GM21447 (cell line): Measurements from ENCODE around the gene THAP2.
"Not testable (repeated sequence)": the region's sequence is repeated elsewhere in the genome, so short reads cannot be mapped to it uniquely, and the experiment has no call there.

Experiments used
- ATAC-seq: cut with Tn5 transposase; IDR thresholded peaks from one replicate; pipeline ENCODE4 v1.9.1; 2021; ENCODE audit not compliant: unreplicated experiment

THAP2 gene

DNA sequence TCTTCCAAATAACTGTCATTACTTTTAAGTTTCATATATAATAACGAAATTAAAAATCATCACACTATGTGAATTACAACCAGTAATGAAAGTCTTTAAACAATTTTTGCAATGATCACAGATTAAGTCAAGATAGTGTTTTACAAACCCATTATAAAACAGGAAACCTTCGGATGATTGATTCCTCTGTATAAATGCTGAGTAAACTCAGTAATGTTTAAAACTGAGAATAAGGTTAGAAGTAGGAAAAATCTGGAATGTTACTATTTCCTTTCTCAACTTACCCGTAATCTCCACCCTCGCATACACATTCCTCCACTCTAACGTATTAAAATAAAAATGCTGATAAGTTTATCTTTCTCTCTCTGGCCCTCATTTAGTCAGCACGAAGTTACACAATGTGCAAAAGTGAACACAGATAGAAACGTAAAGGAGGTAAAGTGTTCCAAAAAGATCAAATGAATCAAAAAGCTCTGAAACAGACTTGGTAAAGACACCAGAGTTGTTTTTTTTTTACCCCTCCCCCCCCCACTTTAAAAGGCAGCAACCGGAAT, 2.0 kb upstream of the THAP2 start:
- no peak for ATAC-seq

DNA sequence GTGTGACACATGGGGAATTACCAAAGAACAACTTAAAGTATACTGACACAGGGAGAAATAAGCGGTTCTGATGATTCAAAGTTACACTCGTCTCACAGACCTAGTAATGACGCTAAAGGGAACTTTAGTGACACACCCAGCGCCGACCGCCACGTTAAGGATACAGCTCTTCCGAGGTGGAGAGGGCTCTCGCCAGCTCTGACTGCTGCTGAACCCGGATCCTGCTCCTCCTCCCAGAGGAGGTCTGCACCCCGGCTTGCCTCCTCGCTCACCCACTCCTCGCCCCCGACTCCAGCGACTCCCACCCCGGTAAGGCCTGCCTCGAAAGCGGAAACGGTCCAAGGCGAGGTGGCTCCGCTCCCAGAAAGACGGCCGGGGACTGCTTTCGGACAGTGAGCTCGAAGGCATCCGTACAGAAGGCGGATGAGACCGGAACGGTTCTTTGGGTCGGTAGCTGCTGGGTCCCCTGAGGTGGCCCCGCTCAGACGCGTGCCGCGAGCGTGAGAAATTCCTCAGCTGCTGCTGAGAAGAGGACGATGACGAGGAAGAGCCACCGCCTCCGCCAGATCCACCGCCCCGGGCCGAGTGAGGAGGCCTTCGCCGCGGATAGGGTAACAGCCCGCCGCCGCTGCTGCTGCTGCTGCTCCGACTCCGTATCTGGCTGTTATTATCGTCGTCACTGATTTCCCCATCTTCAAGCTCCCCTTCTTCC, 1.1 kb upstream of the THAP2 start:
- peak; percentile 19 for ATAC-seq

DNA sequence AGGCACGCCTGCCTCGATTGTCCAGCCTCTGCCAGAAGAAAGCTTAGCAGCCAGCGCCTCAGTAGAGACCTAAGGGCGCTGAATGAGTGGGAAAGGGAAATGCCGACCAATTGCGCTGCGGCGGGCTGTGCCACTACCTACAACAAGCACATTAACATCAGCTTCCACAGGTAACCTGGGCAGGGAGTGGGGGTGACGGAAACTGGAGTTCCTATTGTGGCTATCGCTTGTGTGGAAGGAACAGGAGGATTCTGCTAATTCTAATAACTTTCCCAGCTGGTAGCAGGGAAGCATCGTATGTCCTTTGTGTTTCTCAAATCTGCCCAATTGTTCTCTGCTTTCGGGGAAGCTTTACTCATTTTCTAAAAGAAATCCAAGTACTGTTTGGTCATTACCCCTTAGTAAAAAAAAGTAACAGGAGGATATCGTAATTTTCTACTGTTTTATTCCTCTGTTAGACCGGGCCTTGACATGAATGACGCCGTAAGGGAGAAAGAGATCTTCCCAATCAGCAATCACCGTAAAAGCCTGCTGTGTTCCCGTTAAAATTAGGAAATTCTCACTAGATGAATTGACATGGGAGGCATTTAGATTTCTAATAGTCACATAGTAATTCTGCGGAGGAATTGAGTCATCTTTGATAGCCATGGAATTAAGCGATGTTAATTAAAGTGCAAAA, 449 bp downstream of the THAP2 start:
- peak; percentile 14 for ATAC-seq

GRCh38 chr12:71665090-71665463, 976 bp downstream of the THAP2 start:
- ATAC-seq: no peak

GRCh38 chr12:71666259-71666658, 2.2 kb downstream of the THAP2 start:
- no peak for ATAC-seq

GRCh38 chr12:71671311-71671710, 7.2 kb downstream of the THAP2 start:
- no peak for ATAC-seq

GRCh38 chr12:71671816-71672215, 7.7 kb downstream of the THAP2 start:
- ATAC-seq: no peak

DNA sequence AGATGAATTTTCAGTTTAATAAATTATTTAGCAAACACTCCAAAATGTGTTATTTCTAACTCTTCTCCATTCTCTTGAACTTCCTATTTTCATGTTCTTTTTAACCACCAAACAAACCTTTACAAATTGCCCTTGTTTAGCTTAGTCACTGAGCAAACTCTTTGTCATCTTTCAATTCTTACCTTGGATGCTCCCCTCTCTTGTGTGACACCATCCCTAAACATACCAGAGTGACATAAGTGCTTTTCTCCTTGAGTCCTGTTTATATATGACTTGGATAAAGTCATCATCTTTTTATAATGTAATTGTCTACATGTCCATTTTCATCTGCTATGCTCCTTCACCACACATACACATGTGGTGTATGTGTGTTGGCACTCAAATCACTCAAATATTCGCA, 18.4 kb downstream of the THAP2 start:
- ATAC-seq: no peak

DNA sequence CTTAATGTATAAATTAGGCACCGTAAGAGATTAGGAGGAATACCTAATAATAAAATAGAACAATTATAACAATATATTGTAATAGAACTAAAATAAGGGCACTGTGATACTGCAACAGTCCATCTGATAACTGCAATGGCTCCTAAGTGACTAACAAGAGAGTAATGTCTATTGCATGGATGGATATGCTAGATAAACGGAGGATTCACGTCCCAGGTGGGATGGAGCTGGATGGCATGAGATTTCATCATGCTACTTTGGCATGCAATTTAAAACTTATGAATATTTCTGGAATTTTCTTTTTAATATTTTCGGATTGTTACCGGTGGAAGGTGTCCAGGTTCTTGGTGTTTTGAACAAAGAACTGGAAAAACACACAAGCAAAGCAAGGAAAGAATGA, 19.5 kb downstream of the THAP2 start:
- ATAC-seq: no peak

DNA sequence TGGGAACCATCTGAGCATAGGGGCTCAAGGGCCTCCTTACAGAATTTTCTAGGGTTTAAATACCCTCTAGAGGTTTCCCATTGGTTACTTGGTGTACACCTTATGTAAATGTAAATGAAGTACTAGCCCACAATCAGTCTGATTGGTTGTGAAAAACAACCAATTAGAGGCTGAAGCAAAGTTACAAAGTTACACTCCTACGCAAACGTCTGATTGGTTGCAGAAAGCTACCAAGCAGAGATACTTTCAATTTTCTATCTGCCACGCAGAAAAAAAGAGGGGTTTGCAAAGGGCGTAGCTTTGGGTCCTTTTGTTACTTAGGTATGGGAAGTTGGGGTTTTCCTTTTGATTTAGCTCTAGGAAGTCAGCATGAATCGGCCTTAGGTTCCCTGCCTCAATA, 20.0 kb downstream of the THAP2 start:
- ATAC-seq: no peak

DNA sequence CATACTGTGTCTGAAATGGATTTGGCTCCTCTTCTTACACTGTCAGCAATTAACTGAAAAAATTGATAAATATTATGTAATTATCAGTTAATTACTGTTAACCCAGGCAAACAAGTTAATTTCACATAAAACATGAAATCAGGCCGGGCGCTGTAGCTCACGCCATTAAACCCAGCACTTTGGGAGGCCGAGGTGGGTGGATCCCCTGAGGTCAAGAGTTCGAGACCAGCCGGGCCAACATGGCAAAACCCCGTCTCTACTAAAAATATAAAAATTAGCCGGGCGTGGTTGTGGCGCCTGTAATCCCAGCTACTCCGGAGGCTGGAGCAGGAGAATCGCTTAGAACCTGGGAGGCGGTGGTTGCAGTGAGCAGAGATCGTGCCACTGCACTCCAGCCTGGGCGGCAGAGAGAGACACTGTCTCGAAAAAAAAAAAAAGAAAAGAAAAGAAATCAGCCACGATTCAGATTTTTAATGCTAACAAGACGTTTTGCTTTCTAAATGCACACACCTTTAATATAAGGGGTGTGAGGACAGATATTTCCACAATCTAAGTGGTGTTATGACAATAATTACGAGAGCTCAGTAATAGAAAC, 21.3 kb downstream of the THAP2 start:
- no peak for ATAC-seq

GRCh38 chr12:71685914-71686657, 22.0 kb downstream of the THAP2 start, which contains the start of gene TMEM19:
TSS of gene TMEM19 (plus strand) at chr12:71686082. CDS start at chr12:71686681, 599 bp downstream.
- peak; percentile 82 for ATAC-seq

DNA sequence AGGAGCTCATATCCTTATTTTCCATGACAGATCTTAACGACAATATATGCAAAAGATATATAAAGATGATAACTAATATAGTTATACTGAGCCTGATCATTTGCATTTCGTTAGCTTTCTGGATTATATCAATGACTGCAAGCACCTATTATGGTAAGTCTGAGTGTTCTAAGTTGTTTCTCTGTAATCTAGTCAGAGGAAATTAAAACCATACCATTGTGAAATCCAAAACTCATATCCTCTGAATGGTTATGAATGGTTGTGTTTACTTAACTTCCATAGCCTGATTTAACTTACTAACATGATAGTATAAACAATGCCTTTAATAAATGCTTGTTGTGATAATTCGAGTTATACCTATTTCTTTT, 22.5 kb downstream of the THAP2 start:
- no peak for ATAC-seq

GRCh38 chr12:71687172-71687571, 23.1 kb downstream of the THAP2 start:
- ATAC-seq: not testable (repeated sequence)

DNA sequence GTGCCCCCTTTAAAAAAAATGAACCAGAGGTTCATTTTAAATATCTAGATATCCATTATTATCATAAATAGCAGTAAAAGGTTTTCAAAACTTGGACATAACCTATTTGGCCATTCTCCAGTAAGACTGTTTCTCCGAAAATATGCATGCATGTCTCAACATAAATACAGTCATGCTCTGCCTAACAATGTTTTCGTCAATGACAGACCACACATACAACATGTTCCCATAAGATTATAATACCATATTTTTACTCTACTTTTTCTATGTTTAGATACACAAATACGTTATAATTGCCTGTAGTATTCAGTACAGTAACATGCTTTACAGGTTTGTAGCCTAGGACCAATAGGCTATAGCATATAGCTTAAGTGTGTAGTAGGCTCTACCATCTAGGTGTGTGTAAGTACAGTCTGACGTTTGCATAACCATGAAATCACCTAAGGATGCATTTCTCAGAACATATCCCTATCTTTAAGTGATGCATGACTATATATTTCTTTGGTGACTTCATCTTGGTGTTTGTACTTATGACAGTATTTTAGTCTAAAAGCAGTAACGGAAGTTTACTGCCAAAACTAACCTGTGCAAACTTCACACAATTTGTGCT, 25.0 kb downstream of the THAP2 start:
- no peak for ATAC-seq

DNA sequence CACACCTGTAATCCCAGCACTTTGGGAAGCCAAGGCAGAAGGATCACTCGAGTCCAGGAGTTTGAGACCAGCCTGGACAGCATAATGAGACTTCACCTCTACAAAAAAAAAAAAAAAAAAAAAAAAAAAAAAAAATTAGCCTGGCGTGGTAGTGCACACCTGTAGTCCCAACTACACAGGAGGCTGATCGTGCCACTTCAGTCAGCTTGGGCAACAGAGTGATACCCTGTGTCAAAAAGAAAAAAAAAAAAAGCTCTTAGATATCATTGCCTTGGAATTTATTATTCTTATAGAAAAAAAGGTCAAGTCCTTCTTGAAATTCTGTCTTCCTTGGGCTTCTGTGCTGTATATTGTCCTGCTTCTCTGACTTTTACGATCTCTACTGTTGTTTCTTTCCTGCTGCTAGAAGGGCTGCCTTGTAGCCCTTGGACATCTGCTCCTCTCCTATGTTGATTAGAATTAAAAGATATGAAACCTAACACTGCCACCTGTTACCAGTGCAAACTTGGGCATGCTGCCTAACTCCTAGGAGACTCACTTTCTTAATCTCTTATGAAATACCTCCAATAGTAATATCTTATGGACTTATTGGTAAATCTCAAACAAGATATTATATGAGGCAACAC, 27.5 kb downstream of the THAP2 start:
- no peak for ATAC-seq

DNA sequence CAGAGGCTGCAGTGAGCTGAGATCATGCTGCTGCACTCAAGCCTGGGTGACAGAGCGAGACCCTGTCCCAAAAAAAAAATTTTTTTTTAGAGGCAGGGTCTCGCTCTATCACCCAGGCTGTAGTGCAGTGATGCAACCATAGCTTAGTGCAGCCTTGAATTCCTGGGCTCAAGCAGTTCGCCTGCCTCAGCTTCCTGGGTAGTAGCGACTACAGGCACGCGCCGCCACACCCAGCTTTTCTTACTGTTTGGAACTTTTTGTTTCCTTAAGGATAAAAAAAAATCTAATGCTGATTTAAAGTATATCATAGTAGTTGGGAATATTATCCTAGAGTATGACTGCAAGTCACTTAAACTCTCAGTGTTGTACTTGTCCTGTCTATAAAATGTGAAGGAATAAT, 29.0 kb downstream of the THAP2 start:
- ATAC-seq: no peak

DNA sequence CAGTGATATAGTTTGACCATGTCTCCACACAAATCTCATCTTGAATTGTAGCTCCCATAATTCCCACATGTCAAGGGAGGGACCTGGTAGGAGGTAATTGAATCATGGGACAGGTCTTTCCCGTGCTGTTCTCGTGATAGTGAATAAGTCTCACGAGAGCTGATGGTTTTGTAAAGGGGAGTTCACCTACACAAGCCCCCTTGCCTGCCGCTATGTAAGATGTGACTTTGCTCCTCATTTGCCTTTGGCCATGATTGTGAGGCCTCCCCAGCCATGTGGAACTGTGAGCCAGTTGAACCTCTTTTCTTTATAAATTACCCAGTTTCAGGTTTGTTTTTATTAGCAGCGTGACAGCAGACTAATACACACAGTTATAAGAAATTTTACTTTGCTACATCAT, 29.6 kb downstream of the THAP2 start:
- peak; percentile 16 for ATAC-seq

DNA sequence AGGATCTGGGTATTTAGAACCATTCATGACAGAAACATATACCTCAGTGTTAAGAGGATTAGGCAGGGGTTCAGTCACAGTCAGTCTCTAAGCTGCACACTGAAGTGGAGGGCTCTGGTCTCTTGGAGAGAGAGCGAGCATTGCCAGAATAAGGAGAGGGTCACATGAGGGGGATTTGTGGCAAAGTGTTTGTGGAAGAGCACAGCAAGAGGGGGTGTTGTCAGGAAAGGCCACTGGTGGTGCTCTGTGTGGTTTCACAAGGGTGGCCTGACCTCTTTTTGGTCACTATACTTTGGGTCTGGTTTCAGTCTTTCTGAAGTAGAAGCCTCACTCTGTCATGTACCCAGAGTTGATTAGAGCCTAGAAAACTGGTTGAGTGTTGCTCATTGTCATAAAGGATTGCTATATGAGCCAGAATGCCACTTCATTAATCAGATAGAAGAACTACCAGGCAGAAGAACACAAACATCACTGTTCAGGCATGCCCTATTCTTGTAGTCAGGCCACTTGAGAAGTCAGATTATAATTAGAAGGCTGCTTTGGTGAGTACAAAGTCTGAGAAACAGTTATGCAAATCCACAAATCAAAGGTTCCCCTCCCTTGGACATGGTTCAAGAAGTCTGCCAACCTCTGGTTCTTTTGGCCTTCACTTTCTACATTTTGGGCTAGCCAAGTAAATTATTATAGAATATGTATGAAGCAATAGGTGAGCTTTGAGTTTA, 30.2 kb downstream of the THAP2 start:
- peak; percentile 80 for ATAC-seq

- ATAC-seq: no peak
Measured at GRCh38 chr12:71695782-71696181, 31.7 kb downstream of the THAP2 start.
